OCI-LY7 (cell line): Measurements from ENCODE around the gene ATAD1. TPM values are rescaled to one million over a fixed set of nuclear protein-coding genes. Genes with fewer than 3 reads are reported as not detected.
A peak's percentile ranks its signal among the peaks of the same experiment; 100 is the strongest.

ENCODE experiments used
- BruUV-seq: library from RNA; stranded (reverse); fragments of 400-500 nt; replicated peaks from 2 replicates; lab custom pipeline; 2021; lab: Mats Ljungman, UMichigan
- CTCF ChIA-PET: fragments of 300-600 bp; sonication (Branson Sonifier 250); formaldehyde crosslinking; loops from one replicate; lab custom pipeline; 2022; ENCODE audit warnings: antibody characterized with exemption; ENCODE audit not compliant: unreplicated experiment; lab: Charles Lee
- POLR2A ChIA-PET: fragments of 300-600 bp; sonication (Branson Sonifier 250); formaldehyde crosslinking; loops from one replicate; lab custom pipeline; 2022; ENCODE audit warnings: antibody characterized with exemption; lab: Charles Lee
- DNase-seq: peaks from one replicate; pipeline ENCODE4 v3.0.0-alpha.2; 2015; ENCODE audit warnings: low spot score
- H2AFZ ChIP-seq: fragments of 200-600 bp; sonication (generic), shearing (Covaris generic); 2 replicates; pipeline ENCODE4 v1.6.1; 2014; ENCODE audit warnings: mild to moderate bottlenecking, antibody characterized with exemption, low read length, moderate library complexity
- H3K27ac ChIP-seq: fragments of 200-600 bp; sonication (generic); 2 replicates; pipeline ENCODE4 v1.5.1; 2014; ENCODE audit warnings: mixed run types, low read depth, mild to moderate bottlenecking, moderate library complexity, low read length, inconsistent platforms; ENCODE audit not compliant: poor library complexity, severe bottlenecking
- H3K36me3 ChIP-seq: fragments of 200-600 bp; sonication (generic); 2 replicates; pipeline ENCODE4 v1.6.1; 2014; ENCODE audit warnings: mild to moderate bottlenecking, antibody characterized with exemption, low read length, moderate library complexity, mixed read lengths; ENCODE audit not compliant: insufficient read depth
- H3K4me1 ChIP-seq: fragments of 200-600 bp; sonication (generic); 2 replicates; pipeline ENCODE4 v1.5.1; 2014; ENCODE audit warnings: mild to moderate bottlenecking, low read length; ENCODE audit not compliant: insufficient read depth, poor library complexity, severe bottlenecking
- H3K4me2 ChIP-seq: fragments of 200-600 bp; sonication (generic); 2 replicates; pipeline ENCODE4 v1.6.1; 2014; ENCODE audit warnings: mild to moderate bottlenecking, low read length
- H3K4me3 ChIP-seq: fragments of 200-600 bp; sonication (generic); 2 replicates; pipeline ENCODE4 v1.5.1; 2014; ENCODE audit warnings: mild to moderate bottlenecking, low read depth, low read length; ENCODE audit not compliant: poor library complexity, severe bottlenecking
- H3K79me2 ChIP-seq: fragments of 200-600 bp; sonication (generic); 2 replicates; pipeline ENCODE4 v1.6.1; 2016; ENCODE audit warnings: low read depth, mild to moderate bottlenecking, low read length, moderate library complexity, mixed read lengths; ENCODE audit not compliant: insufficient read depth
- H3K9me2 ChIP-seq: fragments of 200-600 bp; sonication (generic); 2 replicates; pipeline ENCODE4 v1.6.1; 2016; ENCODE audit warnings: mild to moderate bottlenecking, low read length, mixed read lengths; ENCODE audit not compliant: insufficient read depth
- H3K9me3 ChIP-seq: fragments of 200-600 bp; sonication (generic); 2 replicates; pipeline ENCODE4 v1.6.1; 2014; ENCODE audit warnings: mild to moderate bottlenecking, mixed run types, low read length, mixed read lengths
- H4K20me1 ChIP-seq: fragments of 200-600 bp; sonication (generic); 2 replicates; pipeline ENCODE4 v1.6.1; 2014; ENCODE audit warnings: mild to moderate bottlenecking, antibody characterized with exemption, low read length, moderate library complexity, mixed read lengths; ENCODE audit not compliant: insufficient read depth
- EZH2phosphoT487 ChIP-seq: fragments of 200-600 bp; sonication (generic); IDR thresholded peaks from 2 replicates; pipeline ENCODE4 v1.6.1; 2018; ENCODE audit warnings: low read depth, borderline replicate concordance, mild to moderate bottlenecking, mixed run types, antibody characterized with exemption, low read length, moderate library complexity, mixed read lengths
- intact Hi-C: fragments of 100-400 bp; cut with micrococcal nuclease; formaldehyde crosslinking; loops from one replicate; pipeline ENCODE4 v1.10.0; 2022; ENCODE audit not compliant: unreplicated experiment
- total RNA-seq, 2 experiments: library from RNA; depleted of rRNA in 1 of 2; stranded (reverse); fragments of >200 nt in 1 of 2; shearing (Covaris generic) in 1 of 2; gene quantifications; 2 replicates each; pipeline ENCODE4 v1.2.3, GENCODE V29; 2014 to 2022
- TF ChIP-seq, protein P1 (sequence below): fragments of 200-600 bp; sonication (generic); conservative IDR thresholded peaks from 2 replicates; pipeline ENCODE4 v1.5.1; 2014; ENCODE audit warnings: mild to moderate bottlenecking, antibody characterized with exemption, low read length, moderate library complexity, mixed read lengths

ATAD1 gene
- total RNA-seq, 2 experiments from 2014 or later: 19.6 to 47.7 TPM

DNA sequence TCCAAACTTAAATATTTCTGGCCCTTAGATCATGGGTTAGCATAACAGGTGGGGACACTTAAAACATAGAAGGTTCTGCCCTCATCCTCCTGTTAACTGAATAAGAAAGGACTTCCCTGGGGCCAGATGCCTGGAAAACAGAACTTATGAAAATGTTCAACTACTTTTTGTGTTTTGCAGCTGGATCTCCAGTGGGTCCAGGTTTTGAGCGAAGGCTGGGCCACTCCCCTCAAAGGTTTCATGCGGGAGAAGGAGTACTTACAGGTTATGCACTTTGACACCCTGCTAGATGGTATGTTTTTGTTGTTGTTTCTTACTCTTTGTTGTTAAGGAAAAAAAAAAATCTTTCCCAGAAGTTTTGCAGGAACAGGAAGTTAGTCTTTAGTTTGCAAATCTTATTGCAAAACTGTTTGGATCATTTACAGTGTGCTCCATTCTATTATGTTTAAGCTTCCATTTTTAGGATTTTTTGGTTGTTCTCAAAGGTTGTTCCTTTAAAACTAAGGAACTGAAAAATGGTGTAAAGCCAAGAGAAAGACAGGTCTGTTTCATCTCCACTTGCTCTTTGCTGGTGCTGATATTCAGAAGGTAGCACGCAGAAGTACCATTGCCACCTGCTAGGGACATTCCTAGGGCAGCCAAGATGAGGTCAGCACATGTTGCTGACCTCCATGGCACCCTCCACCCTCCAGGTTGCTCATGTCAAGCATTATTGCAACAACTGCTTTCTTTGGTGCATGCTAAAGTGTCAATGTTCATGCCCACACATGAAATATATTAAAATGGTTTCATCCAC, 102.3 kb downstream of the ATAD1 start:
- Histone ChIP-seq H4K20me1 (no peaks in the 10 kb centered on the region), H3K9me3 (no peaks in the 10 kb centered on the region), H2AFZ (peak overlapping the region; percentile 64), H3K9me2 (no peaks in the 10 kb centered on the region), H3K79me2 (no peaks in the 10 kb centered on the region), H3K4me3 (no peak overlapping the region), H3K27ac (no peak overlapping the region), H3K36me3 (no peaks in the 10 kb centered on the region), H3K4me1 (peaks cover 42% of the 10 kb centered on the region), H3K4me2 (peak overlapping the region; percentile 7; the same call in 1 of the 2 replicates)
- intact Hi-C loops: no loop called here
- no TSS peak for BruUV-seq
- ChIA-PET CTCF (no interaction called here), POLR2A (interaction anchor here (0.5 to 1.4 kb wide), 5 partner anchors 14 to 848 kb away, joined by 3 to 7 read pairs (median 4); no protein-coding TSS in a partner anchor)
- no peak for DNase-seq
- no peak for TF ChIP-seq EZH2phosphoT487
- TF ChIP-seq, protein P1, sequence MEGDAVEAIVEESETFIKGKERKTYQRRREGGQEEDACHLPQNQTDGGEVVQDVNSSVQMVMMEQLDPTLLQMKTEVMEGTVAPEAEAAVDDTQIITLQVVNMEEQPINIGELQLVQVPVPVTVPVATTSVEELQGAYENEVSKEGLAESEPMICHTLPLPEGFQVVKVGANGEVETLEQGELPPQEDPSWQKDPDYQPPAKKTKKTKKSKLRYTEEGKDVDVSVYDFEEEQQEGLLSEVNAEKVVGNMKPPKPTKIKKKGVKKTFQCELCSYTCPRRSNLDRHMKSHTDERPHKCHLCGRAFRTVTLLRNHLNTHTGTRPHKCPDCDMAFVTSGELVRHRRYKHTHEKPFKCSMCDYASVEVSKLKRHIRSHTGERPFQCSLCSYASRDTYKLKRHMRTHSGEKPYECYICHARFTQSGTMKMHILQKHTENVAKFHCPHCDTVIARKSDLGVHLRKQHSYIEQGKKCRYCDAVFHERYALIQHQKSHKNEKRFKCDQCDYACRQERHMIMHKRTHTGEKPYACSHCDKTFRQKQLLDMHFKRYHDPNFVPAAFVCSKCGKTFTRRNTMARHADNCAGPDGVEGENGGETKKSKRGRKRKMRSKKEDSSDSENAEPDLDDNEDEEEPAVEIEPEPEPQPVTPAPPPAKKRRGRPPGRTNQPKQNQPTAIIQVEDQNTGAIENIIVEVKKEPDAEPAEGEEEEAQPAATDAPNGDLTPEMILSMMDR: no peak

DNA sequence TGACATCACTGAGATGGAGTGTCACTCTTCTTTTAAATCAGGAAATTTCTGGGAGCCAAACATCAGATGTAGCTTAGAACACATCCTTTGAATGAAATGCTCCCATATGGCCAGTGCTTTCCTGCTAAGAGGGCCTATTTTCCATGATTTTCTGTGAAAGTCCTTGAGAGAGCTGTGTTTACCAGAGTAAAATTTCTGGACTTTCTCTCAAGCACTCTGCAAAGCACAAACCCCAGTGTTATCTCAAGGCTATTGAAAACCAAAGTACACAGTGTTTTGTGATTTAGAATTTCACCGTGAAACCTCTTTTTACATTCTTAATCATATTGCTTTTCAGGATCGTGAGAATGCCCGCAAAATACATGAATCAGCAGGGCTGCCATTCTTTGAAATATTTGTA, 104.3 kb downstream of the ATAD1 start:
- H3K36me3 ChIP-seq: no peaks in the 10 kb centered on the region
- BruUV-seq: no TSS peak
- intact Hi-C loops: no loop called here
- H3K27ac ChIP-seq: no peak overlapping the region
- POLR2A ChIA-PET: interaction anchor here (1.3 kb wide), 1 partner anchor 44 kb away, joined by 6 read pairs; no protein-coding TSS in a partner anchor
- DNase-seq: no peak
- H3K4me1 ChIP-seq: peaks cover 34% of the 10 kb centered on the region
- no peak overlapping the region for H3K4me3 ChIP-seq
- H3K79me2 ChIP-seq: no peaks in the 10 kb centered on the region
- CTCF ChIA-PET: no interaction called here
- H2AFZ ChIP-seq: no peak overlapping the region
- H3K9me2 ChIP-seq: no peaks in the 10 kb centered on the region
- TF ChIP-seq EZH2phosphoT487: no peak
- TF ChIP-seq, protein P1: no peak
- H3K9me3 ChIP-seq: no peaks in the 10 kb centered on the region
- H3K4me2 ChIP-seq: no peak overlapping the region
- no peaks in the 10 kb centered on the region for H4K20me1 ChIP-seq
